Stimulated activated CD4-positive, alpha-beta T cell treated with anti-CD3 and anti-CD28 coated beads, Interleukin-15, amount 100 ng/mL, for 48 hours (primary cell): ENCODE results near the gene C6orf15.

Experiments used
- DNase-seq, 2 donors: peaks; one replicate each; pipeline ENCODE4 v3.0.0-alpha.2; 2020; ENCODE audit warnings: low read depth in 2 of 2

C6orf15 gene

DNA sequence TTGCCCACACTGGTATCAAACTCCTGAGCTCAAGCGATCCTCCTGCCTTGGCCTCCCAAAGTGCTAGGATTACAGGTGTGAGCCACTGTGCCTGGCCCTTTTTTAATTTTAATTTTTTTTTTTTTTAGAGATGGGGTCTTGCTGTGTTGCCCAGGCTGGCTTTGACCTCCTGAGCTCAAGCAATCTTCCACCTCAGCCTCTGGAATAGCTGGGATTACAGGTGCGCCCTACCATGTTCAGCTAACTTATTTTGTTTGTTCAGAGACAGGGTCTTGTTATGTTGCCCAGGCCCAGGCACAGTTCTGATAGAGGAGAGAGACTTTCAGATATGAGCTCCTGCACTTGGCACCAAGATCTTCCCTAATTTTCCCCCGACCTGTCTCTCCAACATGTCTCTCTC, 18.4 kb upstream of the C6orf15 start:
- DNase-seq = no peak

DNA sequence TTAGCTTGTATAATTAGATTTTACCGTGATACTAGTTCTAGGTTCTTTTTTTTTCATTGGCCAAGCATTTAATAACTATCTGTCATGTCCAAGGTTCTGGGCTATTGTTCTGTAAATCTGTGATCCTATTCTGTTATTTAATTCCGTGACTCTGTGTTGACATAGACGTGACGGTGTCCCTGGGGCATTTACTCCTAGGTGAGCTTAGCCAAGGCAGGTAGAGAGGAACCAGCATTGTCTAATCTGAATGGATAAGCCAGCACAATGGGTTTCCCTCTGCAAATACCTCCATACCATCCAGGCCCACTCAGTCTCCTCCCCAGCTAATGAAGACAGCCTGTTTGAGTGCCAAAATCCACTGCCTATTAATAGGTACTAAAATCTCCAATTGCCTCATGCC, 16.8 kb upstream of the C6orf15 start:
- no peak for DNase-seq

DNA sequence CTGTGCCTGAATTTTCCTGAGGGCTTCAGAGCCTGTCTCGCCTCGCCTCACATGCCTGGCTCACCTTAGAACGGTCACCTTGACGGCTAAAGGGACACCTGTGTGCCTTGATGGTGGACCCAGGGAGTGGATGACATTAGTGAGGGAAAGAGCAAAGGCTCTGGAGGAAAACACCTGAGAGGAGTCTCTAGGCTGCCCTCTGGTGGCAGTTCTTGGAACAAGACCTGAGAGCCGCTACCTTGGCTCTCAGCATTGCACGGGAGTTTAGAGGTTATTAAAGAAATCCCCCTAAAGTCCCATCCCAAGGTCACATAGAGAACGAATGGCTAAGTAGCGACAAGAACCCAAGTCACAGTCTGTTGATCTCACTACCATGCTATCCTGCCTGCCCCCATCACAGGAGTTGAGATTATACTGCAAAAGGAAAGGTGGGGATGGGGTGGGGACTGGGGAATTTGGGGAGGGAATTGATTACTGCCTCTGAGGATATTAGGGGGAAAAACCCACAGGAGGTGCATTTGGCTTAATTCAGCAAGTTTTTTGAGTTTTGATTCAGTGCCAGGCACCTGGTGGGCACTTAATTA, 15.8 kb upstream of the C6orf15 start:
- peak; percentile 14 to 67 for DNase-seq

DNA sequence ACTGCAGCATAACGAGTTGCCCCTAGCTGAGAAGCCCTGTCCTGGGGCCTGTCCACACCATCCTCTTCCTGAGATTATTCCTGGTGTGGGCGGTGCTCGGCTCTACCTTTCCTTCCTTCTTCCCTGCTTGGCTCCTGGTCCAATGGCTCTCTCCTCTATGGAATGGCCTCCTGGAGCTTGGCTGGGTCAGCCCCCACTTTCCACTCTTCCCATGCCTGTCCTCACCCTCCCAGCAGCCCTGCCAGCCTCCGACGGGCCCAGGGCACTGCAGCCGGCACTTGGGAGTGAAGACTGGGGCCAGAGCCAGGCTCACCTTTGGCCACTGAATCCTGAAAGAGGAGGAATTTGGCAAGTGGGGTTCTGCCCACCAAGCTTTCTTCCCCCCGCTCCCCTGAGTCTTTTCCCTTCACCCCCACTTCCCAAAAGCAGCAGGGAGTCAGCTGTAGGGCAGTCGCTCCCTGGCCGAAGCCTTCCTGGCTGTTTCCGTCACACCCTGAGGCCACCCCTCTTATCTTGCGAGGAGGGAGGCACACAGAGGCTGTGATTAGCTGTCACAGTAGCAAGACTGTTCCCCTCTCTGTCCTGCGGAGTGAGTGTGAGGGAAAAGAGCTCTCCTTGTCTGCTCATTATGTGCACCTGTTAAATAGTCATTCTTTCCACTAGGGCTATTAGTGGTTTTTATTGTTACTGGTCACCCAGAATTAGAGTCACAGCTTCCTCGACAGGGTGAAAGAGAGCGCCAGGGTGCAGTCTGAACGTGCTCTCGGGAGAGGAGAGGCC, 14.2 kb upstream of the C6orf15 start:
- DNase-seq = no peak

DNA sequence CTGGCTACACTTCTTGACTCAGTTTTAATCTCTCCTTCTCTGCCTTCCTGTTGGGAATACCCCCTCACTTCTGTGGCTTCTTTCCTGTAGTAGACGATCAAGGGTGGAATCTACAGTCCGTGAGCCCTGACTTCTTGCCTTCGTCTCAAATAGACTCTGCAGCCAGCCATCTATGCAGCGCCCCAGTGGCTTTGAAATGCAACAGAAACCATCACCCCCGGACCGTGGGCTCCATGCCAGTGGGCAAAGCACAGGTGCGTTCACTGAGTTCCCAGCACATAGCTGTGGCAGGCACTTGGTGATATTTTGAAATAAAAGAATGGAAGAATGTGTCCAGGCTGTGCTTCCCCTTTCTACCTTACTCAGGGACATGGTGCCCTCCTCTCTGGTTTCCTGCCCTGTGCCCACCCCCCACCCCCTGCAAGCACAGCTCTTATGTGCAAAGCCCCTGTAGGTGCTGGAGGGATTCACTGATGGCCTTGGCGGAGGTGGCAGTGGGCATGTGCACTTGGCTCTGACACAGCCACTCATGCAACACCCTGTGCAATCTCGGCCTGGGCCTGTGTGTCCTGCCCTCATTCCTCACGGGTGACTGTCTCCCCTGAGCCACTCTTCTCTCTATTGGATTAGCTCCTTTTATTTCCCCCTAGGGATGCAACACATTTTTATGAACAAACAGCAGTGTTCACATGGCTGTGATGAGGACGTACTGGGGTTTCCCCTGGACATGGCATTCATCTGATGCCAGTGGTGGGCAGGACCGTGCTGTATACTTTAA, 13.4 kb upstream of the C6orf15 start:
- no peak for DNase-seq

DNA sequence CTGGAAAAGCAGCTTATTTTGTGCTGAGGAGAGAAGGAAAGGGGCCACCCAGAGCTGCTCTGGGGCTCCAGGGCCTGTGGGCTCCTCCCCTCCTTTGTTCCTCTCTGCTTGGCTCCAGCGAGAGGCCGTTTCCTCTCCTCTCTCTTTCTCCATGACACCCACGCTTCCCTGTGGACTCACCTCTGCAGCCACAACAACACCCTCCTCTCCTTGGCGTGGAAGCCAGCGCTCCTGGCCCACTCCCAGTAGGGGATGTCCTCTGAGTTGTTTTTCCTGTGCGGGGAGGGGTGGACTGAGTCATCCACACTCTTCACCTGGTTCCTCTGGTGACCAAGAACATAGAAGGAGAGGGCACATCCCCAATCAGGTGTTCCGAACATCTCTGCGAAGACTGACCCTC, 12.8 kb upstream of the C6orf15 start:
- no peak for DNase-seq

DNA sequence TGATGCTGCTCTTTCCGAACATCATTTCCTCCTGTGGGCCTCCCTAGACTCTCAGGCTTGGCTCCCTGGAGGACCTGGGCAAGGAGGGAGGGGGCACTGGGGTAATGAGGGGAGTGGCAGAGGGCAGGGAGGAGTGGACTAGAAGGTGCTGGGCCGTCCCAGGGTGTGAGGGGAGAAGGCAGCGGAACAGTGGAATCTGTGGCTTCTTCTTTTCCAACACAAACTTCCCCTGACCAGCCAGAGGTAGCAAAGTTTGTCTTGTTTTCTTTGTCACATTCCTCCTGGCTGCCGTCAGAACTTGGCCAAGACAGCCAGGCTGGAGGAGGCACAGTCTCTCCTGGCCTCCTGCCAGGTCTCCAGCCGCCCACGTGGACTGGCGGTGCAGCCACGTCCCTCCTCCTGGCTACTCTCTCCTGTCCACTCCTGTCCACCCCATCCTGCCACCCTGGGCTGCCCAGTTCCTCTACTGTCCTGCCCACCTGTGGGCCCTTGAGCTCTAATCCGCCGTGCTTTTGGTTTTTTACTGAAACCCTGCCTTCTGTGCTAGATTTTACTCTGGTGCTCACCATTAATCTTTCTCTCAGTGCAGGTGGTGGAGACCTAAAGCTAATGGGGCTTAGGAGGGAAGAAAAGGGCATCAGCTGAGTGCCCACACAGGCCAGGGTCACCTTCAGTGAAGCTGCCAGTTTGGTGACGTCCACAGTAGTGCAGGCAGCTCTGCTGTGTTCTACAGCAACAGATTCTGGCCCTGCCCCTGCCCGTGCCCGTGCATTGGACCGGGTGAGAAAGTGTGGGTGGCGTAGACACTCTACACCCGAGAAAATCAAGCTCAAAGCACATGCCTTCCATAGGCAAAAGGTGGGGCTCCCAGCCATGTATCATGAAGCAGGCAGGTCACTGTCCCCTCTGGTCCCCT, 10.7 kb upstream of the C6orf15 start:
- DNase-seq = no peak

DNA sequence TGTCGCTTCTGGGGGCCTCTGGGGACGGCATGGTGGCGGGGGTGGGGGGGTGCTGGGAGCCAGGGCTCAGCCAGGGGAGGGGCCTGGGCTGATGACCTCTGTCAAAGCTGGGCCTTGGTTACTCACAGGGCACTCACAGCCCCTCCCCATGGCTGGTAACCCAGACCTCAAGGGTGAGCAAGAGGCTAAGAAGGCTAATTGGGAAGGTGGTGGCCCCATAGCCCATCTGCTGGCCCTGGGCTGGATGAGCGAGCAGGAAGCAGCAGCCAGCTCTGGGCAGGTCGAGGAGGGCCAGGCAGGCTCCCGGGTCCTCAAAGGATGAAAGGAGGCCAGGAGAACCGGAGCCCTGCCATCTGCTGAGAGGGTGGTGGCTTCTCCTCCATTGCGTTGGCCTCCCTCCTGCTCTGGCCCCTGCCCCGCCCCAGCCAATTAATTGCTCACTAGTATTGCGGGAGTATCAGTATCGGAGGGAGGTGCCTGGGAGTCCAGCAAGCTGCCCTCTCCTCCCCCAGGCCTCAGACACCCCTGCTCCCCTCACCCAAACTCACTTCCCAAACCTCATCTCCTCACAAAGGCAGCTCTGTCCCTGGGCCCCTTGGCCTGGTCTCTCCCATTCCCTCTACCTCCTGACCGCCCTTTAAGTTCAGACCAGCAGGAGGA, 8.9 kb upstream of the C6orf15 start:
- no peak for DNase-seq

DNA sequence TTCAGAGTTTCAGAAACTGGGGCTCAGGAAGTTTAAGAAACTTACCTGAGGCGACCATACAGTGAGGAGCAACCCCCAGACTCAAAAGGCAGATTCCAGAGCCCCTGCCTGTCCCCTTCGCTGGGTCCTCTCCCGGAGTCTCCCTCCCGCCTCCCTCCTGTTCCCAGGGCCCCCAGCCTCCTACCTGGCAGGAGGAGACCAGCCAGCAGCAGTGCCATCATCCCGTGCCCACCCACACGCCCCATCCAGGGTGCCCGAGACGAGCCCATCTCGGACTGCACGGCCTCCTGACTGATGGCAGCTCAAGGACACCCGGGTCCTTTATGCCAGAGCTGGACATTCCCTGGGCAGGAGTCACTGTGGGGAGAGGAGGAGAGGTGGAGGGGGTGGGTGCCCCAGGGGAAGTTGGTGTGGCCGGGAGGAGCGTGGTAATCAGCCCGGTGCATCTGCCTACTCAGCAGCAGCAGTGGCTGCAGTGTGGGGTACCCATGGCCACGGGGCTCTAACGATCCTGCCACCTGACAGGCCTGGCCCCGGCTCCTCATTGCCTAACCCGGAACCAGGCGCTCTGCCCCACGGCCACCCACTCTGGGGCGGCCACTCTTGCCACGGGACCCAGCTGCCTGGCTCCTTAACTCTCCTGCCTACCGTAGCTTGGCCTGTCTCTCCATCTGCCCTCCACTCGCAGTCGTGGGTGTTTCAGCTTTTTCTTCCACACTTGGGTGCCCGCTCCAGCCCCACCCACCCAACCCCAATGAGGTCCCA, 8.0 kb upstream of the C6orf15 start, which contains the start of gene CDSN:
Gene CDSN (minus strand): TSS at position 296 of the 765 bp plus-strand sequence. CDS start 27 bp downstream, at position 269.
- no peak for DNase-seq

DNA sequence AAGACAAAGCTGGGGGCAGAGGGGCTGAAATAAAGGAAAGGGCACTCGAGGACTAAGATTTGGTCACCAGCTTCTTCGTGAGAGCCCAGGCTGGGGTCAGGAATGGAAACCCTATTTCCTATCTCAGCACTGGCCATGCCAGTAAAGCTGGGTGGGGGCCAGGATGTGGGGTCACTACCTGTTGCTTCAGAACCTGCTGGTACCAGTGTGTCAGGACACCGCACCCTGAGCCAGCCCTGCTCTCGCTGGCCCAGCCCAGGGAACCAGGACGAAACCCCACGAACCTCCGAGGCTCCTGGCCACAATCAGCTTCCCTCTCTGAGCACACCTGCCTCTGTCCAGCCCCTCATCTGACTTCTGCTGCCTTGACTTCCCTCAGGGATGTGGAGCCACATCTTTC, 5.8 kb upstream of the C6orf15 start:
- no peak for DNase-seq

DNA sequence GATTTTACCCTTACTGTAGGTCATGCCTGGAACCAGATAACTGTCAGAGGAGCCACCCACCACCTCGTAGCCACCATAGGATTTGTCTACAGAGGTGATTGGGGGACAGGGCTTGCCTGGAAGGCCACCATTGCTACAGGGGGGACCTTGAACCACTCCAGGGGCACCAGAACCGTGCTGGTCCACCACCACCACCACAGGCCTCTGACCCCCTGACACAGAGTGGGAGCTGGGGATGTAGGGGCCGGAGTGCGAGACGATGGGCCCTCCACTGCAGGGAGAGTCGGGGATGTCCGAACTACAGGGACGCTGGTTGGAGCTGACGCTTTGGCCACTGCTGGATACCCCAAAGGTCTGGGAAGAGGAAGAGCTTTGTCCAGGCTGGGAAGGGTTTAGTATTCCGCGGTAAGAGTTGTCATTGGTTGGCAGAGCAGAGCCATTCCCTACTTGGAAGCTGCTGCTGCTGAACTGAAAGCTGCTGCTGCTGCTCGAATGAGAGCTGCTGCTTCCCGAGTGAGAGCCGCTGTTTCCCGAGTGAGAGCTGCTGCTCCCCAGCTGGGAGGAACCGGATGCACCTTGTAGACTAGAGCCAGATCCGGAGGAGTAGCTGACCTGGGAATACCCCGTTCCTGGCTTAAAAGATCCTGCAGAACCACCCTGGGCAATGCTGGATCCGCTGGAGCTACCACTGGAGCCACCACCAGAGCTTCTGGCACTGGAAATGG, 4.4 kb upstream of the C6orf15 start:
- DNase-seq = no peak

DNA sequence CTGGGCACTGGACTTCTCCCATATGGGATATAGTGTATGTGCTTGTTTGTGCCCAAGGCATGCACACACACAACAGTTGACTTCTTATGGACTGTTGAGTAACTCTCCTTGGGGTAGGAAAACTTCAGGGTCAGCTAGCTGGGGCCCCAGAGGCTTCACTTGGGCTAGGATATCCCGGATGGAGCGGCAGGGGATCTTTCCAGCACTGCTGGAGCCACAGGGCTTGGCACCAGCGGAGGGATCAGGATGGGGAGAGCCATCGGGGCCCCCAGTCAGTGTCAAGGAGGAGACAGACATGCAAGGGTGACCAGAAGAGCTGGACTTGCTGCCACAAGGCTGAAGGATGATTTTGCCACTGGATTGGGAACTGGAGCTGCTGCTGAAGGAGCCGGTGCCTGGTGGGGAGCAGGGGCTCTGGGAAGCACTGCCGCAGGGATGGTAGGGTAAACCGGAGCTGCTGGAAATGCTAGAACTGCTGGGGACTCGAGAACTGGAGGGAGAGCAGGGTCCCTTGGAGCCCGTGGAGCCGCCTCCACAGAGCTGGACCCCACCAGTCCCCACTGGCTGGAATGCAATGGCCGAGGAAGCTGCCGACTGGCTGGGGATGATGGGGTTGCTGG, 3.7 kb upstream of the C6orf15 start:
- DNase-seq = no peak

DNA sequence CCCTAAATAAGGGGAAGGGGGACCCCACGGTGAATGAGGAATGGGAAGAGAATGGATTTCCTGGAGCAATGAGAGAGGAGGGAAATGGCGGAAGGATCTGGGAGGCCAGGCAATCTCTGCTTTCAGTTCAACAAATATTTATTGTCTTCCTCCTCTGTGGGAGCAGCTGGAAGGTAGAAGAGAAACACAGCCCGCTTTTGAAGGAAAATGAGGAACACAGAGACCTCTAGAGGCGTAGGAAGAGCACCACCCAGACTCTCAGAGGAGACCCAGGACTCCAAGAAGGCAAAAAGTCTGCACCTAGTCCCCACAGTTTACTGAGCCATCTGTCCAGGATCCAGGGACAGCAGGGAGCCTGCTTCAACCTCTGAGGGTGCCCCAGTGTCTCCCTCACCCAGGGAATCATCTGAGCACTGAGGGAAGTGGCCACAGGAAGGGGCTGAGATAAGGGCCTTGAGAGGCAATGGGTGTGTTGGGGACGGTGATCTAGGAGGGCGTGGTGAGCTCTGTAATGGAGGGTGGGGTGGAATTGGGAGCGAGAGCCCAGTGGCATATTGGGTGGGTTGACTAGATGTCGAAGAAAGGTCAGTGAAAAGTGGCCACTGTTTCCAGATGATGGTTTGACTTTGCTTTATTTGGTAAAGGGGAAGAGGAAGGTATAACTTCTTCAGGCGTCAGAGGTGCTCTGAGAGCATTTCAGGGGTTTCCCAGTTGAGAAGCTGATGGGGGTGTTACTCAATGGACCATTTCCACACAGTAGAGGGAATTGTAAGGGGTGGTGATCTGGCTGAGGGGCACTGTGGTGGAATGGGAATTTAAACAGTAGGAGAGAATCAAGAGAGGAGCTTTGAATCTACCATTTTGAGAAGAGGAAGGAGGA, 2.8 kb upstream of the C6orf15 start:
- no peak for DNase-seq

DNA sequence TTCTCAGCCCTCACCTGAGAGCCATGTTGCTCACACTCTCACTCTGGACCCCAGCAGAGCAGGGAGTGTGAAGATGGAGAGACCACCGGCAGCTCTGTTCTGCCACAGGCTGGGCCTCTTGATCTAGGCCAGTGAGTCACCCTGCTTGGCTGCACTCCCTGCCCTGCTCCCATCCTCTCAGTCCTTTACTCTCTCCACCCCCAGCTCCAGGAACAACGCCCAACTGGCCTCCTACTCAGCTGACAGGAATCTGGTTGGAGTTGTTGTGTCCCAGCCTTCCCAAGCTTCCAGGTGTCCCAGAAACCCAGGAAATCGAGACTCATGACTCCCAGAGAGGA, 2.1 kb upstream of the C6orf15 start, which contains the start of gene PSORS1C1:
Gene PSORS1C1 (plus strand): TSS at position 260 of the 338 bp plus-strand sequence. CDS start 14,833 bp downstream, outside the sequence.
- DNase-seq = no peak

DNA sequence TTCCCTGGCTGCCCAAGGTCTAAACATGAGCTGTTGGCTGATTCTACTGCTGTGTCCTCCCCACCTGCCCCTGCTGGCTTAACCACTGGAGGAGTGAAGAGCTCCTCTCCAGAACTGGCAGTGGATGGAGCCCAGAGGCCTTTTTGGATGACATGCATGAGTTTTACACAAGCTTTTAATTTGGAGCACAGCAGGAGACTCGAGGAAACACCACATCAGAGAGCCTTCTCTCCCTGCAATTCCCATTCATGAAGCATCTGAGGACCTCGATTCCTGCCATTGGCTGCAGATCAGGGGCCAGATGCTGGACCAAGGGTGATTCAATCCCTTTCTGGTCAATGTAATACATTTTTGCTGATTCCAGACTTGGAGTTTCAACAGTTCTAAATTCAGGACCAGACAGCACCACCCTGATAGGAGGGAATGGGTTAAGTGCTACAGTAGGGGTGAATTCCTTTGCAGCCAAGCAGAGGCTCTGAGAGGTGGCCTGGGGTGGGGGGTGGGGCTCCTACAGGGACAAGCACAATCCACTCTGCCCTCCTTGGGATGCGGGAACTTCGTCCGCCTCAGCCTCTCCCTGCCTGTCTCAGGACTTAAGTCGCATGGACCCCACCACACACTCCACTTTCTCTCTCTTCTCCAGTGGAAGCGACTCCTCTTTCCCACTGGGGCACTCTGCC, 1.6 kb upstream of the C6orf15 start:
- DNase-seq = no peak

DNA sequence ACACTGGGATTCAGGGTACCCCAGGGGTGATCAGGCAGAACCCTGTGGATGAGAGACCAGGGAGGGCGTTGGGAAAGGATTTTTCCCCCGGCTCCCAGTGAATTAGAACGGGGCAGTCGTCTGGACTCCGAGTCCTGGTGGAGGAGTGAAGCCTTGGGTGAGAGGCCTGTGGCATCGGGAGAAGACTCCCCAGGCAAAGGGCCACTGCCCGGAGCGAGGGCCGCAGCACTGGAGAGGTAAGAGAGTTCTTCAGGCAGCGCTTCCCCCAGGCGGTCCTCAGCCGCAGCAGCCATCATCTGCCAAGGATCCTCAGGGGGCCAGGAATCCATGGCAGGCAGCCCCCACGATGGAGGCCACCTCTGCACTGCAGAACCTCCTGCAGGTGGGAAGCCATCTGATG, 663 bp downstream of the C6orf15 start:
- no peak for DNase-seq

DNA sequence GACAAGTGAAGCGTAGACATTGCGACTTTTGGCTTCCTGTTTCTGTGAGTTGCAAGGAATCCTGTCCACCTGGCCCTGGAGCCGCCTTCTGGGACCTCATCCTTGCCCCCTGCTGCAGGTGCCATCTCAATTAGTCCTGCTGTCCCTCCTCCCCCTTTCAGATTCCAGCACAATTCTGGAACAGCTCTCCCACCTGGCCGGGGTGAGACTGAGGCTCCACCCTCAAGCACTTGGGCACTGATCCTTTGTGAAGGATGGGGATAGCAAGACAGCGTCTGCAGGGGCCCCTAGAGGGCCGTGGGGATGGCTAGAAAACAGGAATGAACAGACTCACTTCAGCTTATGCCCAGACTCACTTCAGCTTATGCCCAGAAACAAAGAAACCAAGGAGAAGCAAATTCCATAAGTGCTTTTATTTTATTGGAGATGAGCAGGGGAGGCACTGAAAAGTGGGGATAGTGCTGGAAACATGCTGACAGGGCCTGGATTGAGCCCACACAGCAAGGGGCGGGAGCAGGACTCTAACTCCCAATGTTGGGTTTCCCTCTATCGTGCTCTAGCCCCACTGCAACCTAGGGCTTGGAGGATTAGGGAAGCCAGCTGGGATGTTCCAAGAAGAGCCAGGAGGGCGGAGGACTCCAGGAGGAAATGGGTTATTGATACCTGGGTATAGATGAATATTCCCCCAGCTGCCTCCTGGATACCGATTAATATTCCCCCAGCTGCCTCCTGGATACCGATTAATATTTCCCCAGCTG, 1.4 kb downstream of the C6orf15 start:
- DNase-seq = no peak
